ENCODE measurements around the gene PRRT1B.
"Not testable (repeated sequence)": the region's sequence is repeated elsewhere in the genome, so short reads cannot be mapped to it uniquely, and the experiment has no call there.

PRRT1B gene

DNA sequence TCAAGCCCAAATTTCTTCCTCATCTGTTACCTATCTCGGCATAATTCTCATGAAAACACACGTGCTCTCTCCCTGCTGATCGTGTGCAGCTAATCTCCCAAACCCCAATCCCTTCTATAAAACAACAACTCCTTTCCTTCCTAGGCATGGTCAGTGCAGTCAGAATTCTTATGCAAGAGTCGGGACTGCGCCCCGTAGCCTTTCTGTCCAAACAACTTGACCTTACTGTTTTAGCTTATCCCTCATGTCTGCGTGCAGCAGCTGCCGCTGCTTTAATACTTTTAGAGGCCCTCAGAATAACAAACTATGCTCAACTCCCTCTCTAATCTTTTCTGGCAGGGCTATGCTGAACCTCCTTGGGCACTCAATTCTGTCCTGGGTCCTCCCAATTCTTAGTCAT is 5.1 kb downstream of the PRRT1B start:
- not testable (repeated sequence) for DNase-seq (ENCODE audit: low spot score)

GRCh38 chr9:131552030-131552429 is 6.7 kb downstream of the PRRT1B start:
- DNase-seq (ENCODE audit: low spot score) = no peak

- DNase-seq (ENCODE audit: low spot score) = no peak
These were observed 8.9 kb downstream of the PRRT1B start for GRCh38 chr9:131554087-131554842.

- no peak for DNase-seq (ENCODE audit: low spot score)
These were observed 9.6 kb downstream of the PRRT1B start for GRCh38 chr9:131554843-131555351.

- no peak for DNase-seq (ENCODE audit: low spot score)
These were observed 10.7 kb downstream of the PRRT1B start for GRCh38 chr9:131555841-131556673.

GRCh38 chr9:131557855-131558548 is 12.7 kb downstream of the PRRT1B start:
- no peak for DNase-seq (ENCODE audit: low spot score)

DNA sequence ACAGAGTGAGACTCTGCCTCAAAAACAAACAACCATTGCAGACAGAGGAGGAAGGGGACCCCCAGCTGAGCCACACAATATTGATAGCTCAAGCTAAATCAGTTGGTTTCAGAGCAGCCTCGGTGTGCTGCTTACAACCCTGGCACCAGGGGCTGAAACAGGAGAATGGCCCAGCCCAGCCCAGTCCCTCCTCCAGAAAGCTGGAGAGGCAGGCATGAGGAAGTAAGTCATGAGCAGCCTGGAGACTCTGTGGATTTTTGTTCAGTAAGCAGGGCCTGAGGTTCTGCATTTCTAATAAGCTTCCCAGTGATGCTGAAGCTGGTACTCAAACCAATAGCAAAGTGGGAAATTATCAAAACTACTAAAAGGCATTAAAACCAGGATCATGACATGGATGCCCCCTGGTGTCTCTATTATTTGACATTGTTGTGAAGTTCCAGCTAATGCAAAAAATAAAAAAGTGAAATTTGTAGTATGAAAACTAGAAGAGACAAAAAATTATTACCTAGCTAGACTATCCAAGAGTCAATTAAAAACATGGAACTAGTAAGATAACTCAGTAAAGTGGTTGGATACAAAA is 14.2 kb downstream of the PRRT1B start:
- DNase-seq (ENCODE audit: low spot score) = no peak

DNA sequence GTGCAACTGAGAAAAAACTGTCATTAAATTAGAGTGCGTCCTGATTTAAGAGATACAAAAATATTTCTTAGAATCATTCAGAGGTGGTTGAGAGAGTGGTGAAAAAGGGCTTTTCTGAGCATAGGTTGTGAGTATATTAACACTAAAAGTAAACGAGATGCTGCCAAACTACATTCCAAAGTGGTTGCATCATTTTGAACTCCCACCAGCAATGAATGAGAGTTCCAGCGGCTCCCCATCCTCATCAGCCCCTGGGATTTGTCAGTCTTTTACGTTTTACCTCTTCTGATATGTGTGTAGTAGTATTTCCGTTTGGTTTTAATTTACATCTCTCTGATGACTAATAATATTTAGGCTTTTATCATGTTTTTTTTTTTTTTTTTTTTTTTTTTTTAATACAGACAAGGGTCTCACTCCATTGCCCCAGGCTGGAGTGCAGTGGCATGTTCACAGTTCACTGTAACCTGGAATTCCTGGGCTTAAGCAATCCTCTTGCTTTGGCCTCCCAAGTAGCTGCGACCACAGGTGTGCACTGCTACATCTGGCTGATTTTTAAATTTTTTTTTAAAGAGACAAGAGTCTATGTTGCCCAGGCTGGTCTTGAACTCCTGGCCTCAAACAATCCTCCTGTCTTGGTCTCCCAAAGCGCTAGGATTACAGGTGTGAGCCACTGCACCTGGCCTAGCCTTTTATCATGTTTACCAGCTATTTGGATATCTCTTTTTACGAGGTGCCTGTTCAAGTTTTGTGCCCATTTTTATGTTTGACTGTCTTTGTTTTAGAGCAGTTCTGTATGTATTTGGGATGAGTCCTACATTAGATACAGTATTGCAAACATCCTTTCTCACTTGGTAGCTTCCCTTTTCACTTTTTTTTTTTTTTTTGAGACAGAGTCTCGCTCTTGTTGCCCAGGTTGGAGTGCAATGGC is 17.0 kb downstream of the PRRT1B start:
- DNase-seq (ENCODE audit: low spot score) = no peak

- DNase-seq (ENCODE audit: low spot score) = no peak
These were observed 20.0 kb downstream of the PRRT1B start for GRCh38 chr9:131565369-131565768.

- no peak for DNase-seq (ENCODE audit: low spot score)
These were observed 20.8 kb downstream of the PRRT1B start for GRCh38 chr9:131566158-131566557.

DNA sequence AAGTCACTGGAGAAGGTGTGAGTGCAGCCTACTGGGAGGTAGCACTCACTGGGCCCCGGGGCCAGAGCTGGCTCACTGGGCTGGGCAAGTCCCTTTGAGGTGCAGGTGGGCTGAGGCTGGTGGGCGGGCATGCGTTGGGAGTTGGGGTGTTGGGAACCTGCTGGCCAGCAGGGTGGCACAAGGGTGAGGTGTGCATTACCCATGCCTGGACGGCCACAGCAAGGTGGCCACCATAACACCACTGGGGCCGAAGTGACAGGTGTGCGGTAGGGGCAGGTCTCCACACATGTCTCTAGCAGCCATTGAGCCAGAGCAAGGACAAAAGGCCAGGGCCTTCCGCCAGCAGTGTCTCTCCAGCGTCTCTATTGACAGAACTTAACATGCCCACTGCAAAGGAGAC is 22.6 kb downstream of the PRRT1B start:
- no peak for DNase-seq (ENCODE audit: low spot score)

DNA sequence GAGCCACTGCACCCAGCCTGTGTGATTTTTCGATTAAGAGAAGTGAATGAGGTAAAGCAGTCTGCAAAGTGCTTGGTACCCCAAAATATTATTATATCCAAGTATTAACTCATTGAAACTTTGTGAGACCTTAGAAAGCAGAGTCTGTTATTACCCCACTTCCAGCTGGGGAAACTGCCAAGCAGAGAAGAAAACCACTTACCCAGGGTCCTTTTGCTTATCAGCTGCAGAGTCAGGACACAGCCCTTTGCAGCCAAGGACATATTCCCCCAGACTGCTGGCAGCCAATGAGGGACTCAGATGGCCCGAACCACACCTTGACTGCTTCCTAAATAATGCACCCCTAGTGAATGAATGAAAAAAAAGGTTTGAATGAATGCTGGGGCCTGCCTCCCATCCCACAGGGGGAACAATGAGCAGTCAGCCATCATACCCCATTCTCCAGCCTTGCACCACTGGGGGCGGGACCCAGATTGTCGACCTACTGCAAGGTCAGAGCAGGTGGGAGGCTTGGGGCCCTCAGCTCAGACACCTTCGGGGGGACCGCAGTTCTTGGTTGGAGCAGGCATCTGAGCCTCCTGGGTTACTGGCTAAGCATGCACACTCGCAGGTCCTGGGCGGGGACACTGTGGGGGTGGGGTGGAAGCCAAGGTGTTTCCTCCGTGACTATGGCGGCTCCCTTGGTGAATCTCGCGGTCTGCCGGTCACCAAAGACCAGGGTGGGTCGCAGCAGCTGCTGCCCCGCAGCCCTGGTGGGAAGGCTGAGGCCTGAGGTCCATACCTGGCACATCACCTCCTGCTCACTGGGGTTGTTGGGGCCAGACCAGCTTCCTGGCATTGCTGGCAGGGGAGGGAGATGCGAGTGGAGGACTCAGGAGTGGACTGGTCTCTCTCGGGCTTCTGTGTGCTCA is 29.7 kb downstream of the PRRT1B start:
- DNase-seq (ENCODE audit: low spot score) = peak; percentile 1

GRCh38 chr9:131575946-131576853 is 30.9 kb downstream of the PRRT1B start:
- DNase-seq (ENCODE audit: low spot score) = no peak

GRCh38 chr9:131577005-131578000 is 32.0 kb downstream of the PRRT1B start:
- peak; percentile 3 for DNase-seq (ENCODE audit: low spot score)

- peak; percentile 67 for DNase-seq (ENCODE audit: low spot score)
These were observed 32.7 kb downstream of the PRRT1B start for GRCh38 chr9:131578021-131578420.

DNA sequence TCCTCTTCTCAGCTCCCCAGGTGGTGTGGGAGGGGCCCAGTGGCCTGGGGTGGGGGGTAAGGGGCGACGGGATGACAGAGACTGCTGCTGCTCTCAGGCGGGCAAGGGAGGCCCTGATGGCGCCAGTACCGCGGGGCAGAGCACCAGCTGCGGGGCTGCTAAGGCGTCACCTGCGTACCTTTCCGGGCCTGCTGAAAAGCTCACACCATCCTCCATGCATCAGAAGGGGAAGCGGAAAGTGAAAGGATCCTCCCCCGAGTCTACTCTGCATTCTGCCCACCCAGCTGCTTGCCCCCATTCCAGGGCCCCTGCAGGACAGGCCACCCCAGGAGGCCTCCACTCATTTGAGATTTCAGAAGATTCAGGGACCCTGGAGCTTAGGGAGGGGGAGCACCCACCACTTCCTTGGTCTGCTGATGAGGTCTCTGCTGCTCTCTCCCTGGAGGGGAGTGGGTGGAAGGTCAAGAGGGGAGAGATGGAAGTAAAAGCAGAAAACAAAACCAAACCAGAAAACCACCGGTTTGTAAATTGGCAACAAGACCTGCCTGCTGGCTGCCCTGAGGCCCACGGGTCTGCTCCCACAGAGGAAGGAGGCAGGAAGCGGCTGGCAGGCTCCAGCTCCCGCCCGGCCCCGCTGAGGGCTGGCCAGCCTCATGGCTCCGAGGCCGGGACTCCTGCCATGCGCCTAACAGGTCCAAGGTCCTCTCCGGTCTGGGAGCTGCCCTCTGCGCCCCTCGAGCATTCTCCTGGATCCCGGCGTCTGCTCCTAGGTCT is 33.6 kb downstream of the PRRT1B start:
- DNase-seq (ENCODE audit: low spot score) = peak; percentile 55

DNA sequence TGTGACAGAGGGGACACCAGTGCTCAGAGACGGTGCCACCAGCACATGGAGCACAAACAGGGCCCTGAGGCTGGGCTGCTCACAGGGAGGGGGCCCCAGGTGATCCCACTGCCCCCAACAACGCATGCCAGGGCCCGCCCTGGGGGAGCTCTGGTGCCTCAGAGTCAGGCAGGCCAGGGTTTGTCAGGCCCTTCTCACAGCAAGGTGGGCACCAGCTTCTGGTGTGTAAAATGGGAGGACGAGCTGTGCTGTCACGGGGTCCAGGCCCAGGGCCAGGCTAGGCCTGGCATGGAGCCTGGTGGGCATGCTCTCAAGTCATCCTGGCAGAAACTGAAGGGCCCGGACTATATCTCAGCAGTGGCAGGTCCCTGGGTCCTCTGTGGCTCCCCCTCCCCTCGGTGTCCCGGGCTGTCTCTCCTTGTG is 34.5 kb downstream of the PRRT1B start:
- DNase-seq (ENCODE audit: low spot score) = peak; percentile 45

Measured in Ammon's horn (tissue), 1 donor.